ENCODE results near the gene OR2M3.

The OR2M3 gene

DNA sequence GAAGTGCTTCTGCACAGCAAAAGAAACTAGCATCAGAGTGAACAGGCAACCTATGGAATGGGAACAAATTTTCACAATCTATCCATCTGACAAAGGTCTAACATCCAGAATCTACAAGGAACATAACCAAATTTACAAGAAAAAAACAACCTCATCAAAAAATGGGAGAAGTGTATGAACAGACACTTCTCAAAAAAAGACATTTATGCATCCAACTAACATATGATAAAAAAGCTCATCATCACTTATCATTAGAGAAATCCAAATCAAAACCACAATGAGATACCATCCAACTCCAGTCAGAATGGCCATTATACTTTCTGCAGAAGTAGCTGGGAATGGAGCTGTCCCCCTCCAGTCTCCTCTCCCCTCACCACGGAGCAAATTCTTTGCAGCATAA lies 2.9 kb upstream of the OR2M3 start:
- CTCF ChIA-PET: no interaction called here
- TF ChIP-seq MZF1 (tag by site-specific recombination; IDR thresholded peaks at IDR 0.05; ENCODE audit: borderline replicate concordance) (no peak), ZSCAN23 (tag by site-specific recombination; IDR thresholded peaks at IDR 0.05) (no peak), ZNF561 (tag by site-specific recombination; IDR thresholded peaks at IDR 0.05; ENCODE audit: borderline replicate concordance) (no peak), ZNF121 (tag by site-specific recombination; IDR thresholded peaks at IDR 0.05) (no peak), ZFP3 (tag by site-specific recombination; IDR thresholded peaks at IDR 0.05; ENCODE audit: low read depth) (no peak), ZBTB1 (tag by site-specific recombination; IDR thresholded peaks at IDR 0.05) (no peak), OSR2 (tag by site-specific recombination; IDR thresholded peaks at IDR 0.05) (no peak), TRIM28 (IDR thresholded peaks at IDR 0.05; ENCODE audit: borderline replicate concordance, low read length) (no peak), ZNF514 (tag by site-specific recombination; IDR thresholded peaks at IDR 0.05) (no peak), ZNF404 (tag by site-specific recombination; IDR thresholded peaks at IDR 0.05) (no peak), ZNF366 (tag by site-specific recombination; conservative IDR thresholded peaks at IDR 0.05) (no peak)
- TF ChIP-seq, protein P1, sequence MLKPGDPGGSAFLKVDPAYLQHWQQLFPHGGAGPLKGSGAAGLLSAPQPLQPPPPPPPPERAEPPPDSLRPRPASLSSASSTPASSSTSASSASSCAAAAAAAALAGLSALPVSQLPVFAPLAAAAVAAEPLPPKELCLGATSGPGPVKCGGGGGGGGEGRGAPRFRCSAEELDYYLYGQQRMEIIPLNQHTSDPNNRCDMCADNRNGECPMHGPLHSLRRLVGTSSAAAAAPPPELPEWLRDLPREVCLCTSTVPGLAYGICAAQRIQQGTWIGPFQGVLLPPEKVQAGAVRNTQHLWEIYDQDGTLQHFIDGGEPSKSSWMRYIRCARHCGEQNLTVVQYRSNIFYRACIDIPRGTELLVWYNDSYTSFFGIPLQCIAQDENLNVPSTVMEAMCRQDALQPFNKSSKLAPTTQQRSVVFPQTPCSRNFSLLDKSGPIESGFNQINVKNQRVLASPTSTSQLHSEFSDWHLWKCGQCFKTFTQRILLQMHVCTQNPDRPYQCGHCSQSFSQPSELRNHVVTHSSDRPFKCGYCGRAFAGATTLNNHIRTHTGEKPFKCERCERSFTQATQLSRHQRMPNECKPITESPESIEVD (tag by site-specific recombination; IDR thresholded peaks at IDR 0.05): no peak
- TF ChIP-seq, protein P2, sequence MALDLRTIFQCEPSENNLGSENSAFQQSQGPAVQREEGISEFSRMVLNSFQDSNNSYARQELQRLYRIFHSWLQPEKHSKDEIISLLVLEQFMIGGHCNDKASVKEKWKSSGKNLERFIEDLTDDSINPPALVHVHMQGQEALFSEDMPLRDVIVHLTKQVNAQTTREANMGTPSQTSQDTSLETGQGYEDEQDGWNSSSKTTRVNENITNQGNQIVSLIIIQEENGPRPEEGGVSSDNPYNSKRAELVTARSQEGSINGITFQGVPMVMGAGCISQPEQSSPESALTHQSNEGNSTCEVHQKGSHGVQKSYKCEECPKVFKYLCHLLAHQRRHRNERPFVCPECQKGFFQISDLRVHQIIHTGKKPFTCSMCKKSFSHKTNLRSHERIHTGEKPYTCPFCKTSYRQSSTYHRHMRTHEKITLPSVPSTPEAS (tag by site-specific recombination; IDR thresholded peaks at IDR 0.05): no peak
- TF ChIP-seq, protein P3, sequence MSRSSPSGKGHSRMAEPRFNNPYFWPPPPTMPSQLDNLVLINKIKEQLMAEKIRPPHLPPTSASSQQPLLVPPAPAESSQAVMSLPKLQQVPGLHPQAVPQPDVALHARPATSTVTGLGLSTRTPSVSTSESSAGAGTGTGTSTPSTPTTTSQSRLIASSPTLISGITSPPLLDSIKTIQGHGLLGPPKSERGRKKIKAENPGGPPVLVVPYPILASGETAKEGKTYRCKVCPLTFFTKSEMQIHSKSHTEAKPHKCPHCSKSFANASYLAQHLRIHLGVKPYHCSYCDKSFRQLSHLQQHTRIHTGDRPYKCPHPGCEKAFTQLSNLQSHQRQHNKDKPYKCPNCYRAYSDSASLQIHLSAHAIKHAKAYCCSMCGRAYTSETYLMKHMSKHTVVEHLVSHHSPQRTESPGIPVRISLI (tag by site-specific recombination; IDR thresholded peaks at IDR 0.05): no peak
- Histone ChIP-seq H3K4me3 (ENCODE audit: low read depth, low read length) (no peak overlapping the region), H3K36me3 (ENCODE audit: control insufficient read depth in 2 of 2, insufficient read depth in 1 of 2, low read length in 2 of 2) (no peaks in the 10 kb centered on the region), H3K4me1 (ENCODE audit: control insufficient read depth, insufficient read depth, low read length) (no peaks in the 10 kb centered on the region), H3K27ac (ENCODE audit: extremely low read depth, low read depth, low read length) (no peak overlapping the region), H3K9me3 (ENCODE audit: control insufficient read depth, insufficient read depth, low read depth, low read length) (no peaks in the 10 kb centered on the region)
- POLR2A ChIA-PET: no interaction called here

DNA sequence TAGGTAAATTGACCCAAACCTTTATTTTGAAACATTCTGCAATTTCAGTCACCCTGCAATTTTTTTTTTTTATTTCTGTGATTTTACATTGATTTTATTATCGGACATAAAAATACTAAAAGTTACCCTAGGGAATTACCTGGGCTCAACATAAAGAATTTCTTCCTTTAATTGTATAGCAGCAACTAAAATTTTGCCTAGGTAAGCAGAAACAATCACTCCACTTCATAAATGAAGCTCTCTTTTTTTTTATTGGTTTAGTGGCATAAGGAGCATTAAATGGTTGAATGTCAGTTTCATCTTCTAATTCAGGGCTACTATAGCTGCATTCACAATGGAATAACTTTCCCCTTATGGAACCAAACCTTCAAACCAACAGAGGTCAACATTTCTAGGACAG lies 18.8 kb downstream of the OR2M3 start:
- no peak overlapping the region for H3K4me3 ChIP-seq (ENCODE audit: low read depth, low read length)
- CTCF ChIA-PET: no interaction called here
- POLR2A ChIA-PET: no interaction called here
- no peaks in the 10 kb centered on the region for H3K9me3 ChIP-seq (ENCODE audit: control insufficient read depth, insufficient read depth, low read depth, low read length)
- H3K4me1 ChIP-seq (ENCODE audit: control insufficient read depth, insufficient read depth, low read length): no peaks in the 10 kb centered on the region
- H3K36me3 ChIP-seq (ENCODE audit: control insufficient read depth in 2 of 2, insufficient read depth in 1 of 2, low read length in 2 of 2): no peaks in the 10 kb centered on the region
- no peak overlapping the region for H3K27ac ChIP-seq (ENCODE audit: extremely low read depth, low read depth, low read length)
- TF ChIP-seq ZFP69B (tag by site-specific recombination; IDR thresholded peaks at IDR 0.05) (no peak), MYNN (tag by site-specific recombination; IDR thresholded peaks at IDR 0.05; ENCODE audit: borderline replicate concordance) (no peak), ZNF239 (tag by site-specific recombination; IDR thresholded peaks at IDR 0.05) (no peak), ZNF514 (tag by site-specific recombination; IDR thresholded peaks at IDR 0.05) (no peak), ZNF544 (tag by site-specific recombination; IDR thresholded peaks at IDR 0.05) (no peak), ZNF121 (tag by site-specific recombination; IDR thresholded peaks at IDR 0.05) (no peak), RBAK (tag by site-specific recombination; IDR thresholded peaks at IDR 0.05) (no peak)
- TF ChIP-seq, protein P4, sequence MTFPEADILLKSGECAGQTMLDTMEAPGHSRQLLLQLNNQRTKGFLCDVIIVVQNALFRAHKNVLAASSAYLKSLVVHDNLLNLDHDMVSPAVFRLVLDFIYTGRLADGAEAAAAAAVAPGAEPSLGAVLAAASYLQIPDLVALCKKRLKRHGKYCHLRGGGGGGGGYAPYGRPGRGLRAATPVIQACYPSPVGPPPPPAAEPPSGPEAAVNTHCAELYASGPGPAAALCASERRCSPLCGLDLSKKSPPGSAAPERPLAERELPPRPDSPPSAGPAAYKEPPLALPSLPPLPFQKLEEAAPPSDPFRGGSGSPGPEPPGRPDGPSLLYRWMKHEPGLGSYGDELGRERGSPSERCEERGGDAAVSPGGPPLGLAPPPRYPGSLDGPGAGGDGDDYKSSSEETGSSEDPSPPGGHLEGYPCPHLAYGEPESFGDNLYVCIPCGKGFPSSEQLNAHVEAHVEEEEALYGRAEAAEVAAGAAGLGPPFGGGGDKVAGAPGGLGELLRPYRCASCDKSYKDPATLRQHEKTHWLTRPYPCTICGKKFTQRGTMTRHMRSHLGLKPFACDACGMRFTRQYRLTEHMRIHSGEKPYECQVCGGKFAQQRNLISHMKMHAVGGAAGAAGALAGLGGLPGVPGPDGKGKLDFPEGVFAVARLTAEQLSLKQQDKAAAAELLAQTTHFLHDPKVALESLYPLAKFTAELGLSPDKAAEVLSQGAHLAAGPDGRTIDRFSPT (tag by site-specific recombination; IDR thresholded peaks at IDR 0.05): no peak
- TF ChIP-seq, protein P5, sequence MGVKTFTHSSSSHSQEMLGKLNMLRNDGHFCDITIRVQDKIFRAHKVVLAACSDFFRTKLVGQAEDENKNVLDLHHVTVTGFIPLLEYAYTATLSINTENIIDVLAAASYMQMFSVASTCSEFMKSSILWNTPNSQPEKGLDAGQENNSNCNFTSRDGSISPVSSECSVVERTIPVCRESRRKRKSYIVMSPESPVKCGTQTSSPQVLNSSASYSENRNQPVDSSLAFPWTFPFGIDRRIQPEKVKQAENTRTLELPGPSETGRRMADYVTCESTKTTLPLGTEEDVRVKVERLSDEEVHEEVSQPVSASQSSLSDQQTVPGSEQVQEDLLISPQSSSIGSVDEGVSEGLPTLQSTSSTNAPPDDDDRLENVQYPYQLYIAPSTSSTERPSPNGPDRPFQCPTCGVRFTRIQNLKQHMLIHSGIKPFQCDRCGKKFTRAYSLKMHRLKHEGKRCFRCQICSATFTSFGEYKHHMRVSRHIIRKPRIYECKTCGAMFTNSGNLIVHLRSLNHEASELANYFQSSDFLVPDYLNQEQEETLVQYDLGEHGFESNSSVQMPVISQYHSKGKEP (tag by site-specific recombination; IDR thresholded peaks at IDR 0.05): no peak
- TF ChIP-seq, protein P6, sequence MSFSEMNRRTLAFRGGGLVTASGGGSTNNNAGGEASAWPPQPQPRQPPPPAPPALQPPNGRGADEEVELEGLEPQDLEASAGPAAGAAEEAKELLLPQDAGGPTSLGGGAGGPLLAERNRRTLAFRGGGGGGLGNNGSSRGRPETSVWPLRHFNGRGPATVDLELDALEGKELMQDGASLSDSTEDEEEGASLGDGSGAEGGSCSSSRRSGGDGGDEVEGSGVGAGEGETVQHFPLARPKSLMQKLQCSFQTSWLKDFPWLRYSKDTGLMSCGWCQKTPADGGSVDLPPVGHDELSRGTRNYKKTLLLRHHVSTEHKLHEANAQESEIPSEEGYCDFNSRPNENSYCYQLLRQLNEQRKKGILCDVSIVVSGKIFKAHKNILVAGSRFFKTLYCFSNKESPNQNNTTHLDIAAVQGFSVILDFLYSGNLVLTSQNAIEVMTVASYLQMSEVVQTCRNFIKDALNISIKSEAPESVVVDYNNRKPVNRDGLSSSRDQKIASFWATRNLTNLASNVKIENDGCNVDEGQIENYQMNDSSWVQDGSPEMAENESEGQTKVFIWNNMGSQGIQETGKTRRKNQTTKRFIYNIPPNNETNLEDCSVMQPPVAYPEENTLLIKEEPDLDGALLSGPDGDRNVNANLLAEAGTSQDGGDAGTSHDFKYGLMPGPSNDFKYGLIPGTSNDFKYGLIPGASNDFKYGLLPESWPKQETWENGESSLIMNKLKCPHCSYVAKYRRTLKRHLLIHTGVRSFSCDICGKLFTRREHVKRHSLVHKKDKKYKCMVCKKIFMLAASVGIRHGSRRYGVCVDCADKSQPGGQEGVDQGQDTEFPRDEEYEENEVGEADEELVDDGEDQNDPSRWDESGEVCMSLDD (tag by site-specific recombination; IDR thresholded peaks at IDR 0.05): no peak
